Measurements from ENCODE around the gene ERC2.

ERC2 gene

DNA sequence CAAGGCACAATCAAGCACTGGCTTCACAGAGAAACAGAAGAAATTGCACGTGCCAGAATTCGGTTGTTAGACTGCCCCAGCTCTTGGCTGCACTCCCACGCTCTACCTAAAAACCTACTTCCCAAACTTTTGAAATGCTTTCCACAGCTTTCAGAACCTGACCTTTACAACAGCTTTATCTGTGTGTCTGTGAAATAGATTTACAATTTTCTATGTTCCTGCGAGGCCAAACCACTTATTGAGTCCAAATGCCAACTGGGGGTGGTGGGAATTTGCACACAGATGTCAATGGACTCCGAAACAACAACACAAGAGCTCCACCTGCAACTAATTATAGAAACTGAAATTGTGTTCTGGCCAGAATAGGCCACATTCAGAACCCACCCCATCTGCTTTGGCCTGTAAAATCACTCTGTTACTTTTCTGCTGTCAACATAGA lies 44.6 kb downstream of the ERC2 start:
- Histone ChIP-seq H3K9me2 (replicated peaks; ENCODE audit: low read depth, low read length) (no peaks in the 10 kb centered on the region), H3K36me3 (ENCODE audit: insufficient read depth, low read length) (no peaks in the 10 kb centered on the region), H3K27me3 (ENCODE audit: insufficient read depth, low read length, poor library complexity, severe bottlenecking) (no peaks in the 10 kb centered on the region), H3K4me3 (ENCODE audit: low read length, poor library complexity, severe bottlenecking) (no peak overlapping the region), H3K4me1 (ENCODE audit: insufficient read depth, low read length, poor library complexity, severe bottlenecking) (no peaks in the 10 kb centered on the region), H3K9ac (ENCODE audit: low read depth, low read length, poor library complexity, severe bottlenecking) (no peak overlapping the region), H3F3A (ENCODE audit: low read depth) (no peaks in the 10 kb centered on the region), H3K4me2 (ENCODE audit: low read depth, low read length, poor library complexity, severe bottlenecking) (no peak overlapping the region), H4K20me1 (ENCODE audit: insufficient read depth, low read length, poor library complexity, severe bottlenecking) (no peaks in the 10 kb centered on the region), H3K9me3 (ENCODE audit: insufficient read depth, low read depth, low read length) (no peaks in the 10 kb centered on the region), H2AFZ (ENCODE audit: low read length) (no peak overlapping the region), H3K79me2 (ENCODE audit: insufficient read depth, low read length) (no peaks in the 10 kb centered on the region)
- TF ChIP-seq EZH2phosphoT487 (IDR thresholded peaks at IDR 0.05; ENCODE audit: borderline replicate concordance): no peak

DNA sequence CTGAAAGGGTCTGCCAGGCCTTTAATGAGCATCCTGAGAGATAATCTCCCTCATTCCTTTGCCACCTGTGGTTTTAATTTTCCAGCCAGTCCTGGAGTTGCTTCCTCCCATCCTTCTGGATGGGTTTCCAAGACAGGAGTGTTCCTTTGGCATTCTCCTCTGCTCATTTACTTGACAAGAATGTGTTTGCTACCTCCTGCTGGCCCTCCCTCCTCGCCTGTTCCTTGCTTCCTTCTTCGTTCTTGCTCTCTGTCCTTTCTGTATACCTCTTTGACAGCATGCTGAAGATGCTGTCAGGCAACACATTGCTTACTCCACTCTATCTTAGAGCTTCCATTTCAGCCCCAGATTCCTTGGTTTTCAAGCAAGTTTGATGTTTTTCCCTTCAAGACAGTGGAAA lies 46.0 kb downstream of the ERC2 start:
- no peaks in the 10 kb centered on the region for H3K9me2 ChIP-seq (replicated peaks; ENCODE audit: low read depth, low read length)
- no peak overlapping the region for H3K4me2 ChIP-seq (ENCODE audit: low read depth, low read length, poor library complexity, severe bottlenecking)
- no peaks in the 10 kb centered on the region for H3K4me1 ChIP-seq (ENCODE audit: insufficient read depth, low read length, poor library complexity, severe bottlenecking)
- H4K20me1 ChIP-seq (ENCODE audit: insufficient read depth, low read length, poor library complexity, severe bottlenecking): no peaks in the 10 kb centered on the region
- TF ChIP-seq, protein P1, sequence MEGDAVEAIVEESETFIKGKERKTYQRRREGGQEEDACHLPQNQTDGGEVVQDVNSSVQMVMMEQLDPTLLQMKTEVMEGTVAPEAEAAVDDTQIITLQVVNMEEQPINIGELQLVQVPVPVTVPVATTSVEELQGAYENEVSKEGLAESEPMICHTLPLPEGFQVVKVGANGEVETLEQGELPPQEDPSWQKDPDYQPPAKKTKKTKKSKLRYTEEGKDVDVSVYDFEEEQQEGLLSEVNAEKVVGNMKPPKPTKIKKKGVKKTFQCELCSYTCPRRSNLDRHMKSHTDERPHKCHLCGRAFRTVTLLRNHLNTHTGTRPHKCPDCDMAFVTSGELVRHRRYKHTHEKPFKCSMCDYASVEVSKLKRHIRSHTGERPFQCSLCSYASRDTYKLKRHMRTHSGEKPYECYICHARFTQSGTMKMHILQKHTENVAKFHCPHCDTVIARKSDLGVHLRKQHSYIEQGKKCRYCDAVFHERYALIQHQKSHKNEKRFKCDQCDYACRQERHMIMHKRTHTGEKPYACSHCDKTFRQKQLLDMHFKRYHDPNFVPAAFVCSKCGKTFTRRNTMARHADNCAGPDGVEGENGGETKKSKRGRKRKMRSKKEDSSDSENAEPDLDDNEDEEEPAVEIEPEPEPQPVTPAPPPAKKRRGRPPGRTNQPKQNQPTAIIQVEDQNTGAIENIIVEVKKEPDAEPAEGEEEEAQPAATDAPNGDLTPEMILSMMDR (conservative IDR thresholded peaks at IDR 0.05; ENCODE audit: low read length): no peak
- TF ChIP-seq EZH2phosphoT487 (IDR thresholded peaks at IDR 0.05; ENCODE audit: borderline replicate concordance): no peak
- no peaks in the 10 kb centered on the region for H3K36me3 ChIP-seq (ENCODE audit: insufficient read depth, low read length)
- H3F3A ChIP-seq (ENCODE audit: low read depth): no peaks in the 10 kb centered on the region
- no peaks in the 10 kb centered on the region for H3K79me2 ChIP-seq (ENCODE audit: insufficient read depth, low read length)
- no peak overlapping the region for H3K9ac ChIP-seq (ENCODE audit: low read depth, low read length, poor library complexity, severe bottlenecking)
- no peak overlapping the region for H3K4me3 ChIP-seq (ENCODE audit: low read length, poor library complexity, severe bottlenecking)
- no peaks in the 10 kb centered on the region for H3K27me3 ChIP-seq (ENCODE audit: insufficient read depth, low read length, poor library complexity, severe bottlenecking)
- H2AFZ ChIP-seq (ENCODE audit: low read length): no peak overlapping the region
- no peaks in the 10 kb centered on the region for H3K9me3 ChIP-seq (ENCODE audit: insufficient read depth, low read depth, low read length)

DNA sequence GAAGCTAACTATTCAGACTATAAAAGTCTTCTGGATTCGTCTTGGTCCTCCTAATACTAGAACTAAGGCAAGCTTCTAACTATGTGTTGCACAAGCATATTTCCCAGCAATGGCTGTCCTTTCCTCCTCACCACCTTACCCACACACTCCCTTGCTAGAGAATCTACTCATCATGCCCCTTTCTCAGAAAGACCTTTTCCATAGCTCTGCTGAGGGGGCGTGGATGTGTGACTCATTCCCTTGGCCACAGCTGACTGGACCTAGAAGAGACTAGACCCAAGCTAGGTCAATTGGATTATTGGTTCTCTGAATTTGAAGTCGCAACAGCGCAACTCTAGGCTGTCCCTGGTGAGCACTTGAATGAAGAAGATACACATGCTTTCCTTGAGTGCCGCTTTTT lies 47.1 kb downstream of the ERC2 start:
- no peaks in the 10 kb centered on the region for H4K20me1 ChIP-seq (ENCODE audit: insufficient read depth, low read length, poor library complexity, severe bottlenecking)
- H3F3A ChIP-seq (ENCODE audit: low read depth): no peaks in the 10 kb centered on the region
- H3K4me2 ChIP-seq (ENCODE audit: low read depth, low read length, poor library complexity, severe bottlenecking): no peak overlapping the region
- no peaks in the 10 kb centered on the region for H3K36me3 ChIP-seq (ENCODE audit: insufficient read depth, low read length)
- no peak overlapping the region for H2AFZ ChIP-seq (ENCODE audit: low read length)
- no peaks in the 10 kb centered on the region for H3K9me2 ChIP-seq (replicated peaks; ENCODE audit: low read depth, low read length)
- no peaks in the 10 kb centered on the region for H3K4me1 ChIP-seq (ENCODE audit: insufficient read depth, low read length, poor library complexity, severe bottlenecking)
- no peak for TF ChIP-seq EZH2phosphoT487 (IDR thresholded peaks at IDR 0.05; ENCODE audit: borderline replicate concordance)
- TF ChIP-seq, protein P1 (conservative IDR thresholded peaks at IDR 0.05; ENCODE audit: low read length): no peak
- H3K9ac ChIP-seq (ENCODE audit: low read depth, low read length, poor library complexity, severe bottlenecking): no peak overlapping the region
- no peaks in the 10 kb centered on the region for H3K9me3 ChIP-seq (ENCODE audit: insufficient read depth, low read depth, low read length)
- no peaks in the 10 kb centered on the region for H3K79me2 ChIP-seq (ENCODE audit: insufficient read depth, low read length)
- no peak overlapping the region for H3K4me3 ChIP-seq (ENCODE audit: low read length, poor library complexity, severe bottlenecking)
- H3K27me3 ChIP-seq (ENCODE audit: insufficient read depth, low read length, poor library complexity, severe bottlenecking): no peaks in the 10 kb centered on the region

DNA sequence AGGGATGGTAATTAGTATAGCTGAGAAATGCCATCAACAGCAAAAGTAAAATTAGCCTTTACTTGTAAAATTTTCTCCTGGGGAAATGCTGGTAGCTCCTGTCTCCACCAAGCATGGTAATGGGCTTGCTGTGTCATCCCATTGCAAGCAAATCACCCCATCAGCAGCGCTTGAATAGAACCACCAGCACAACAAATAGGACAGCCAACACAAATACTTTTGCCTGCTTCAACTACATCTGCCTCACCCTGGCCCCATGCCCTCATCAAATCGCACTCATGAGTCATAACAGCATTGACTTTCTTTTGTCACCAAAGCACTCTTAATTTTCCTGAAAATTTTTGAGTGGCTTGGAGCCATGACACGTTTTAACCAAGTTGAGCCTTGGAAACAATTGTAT lies 52.6 kb downstream of the ERC2 start:
- Histone ChIP-seq H4K20me1 (ENCODE audit: insufficient read depth, low read length, poor library complexity, severe bottlenecking) (no peaks in the 10 kb centered on the region), H3K9ac (ENCODE audit: low read depth, low read length, poor library complexity, severe bottlenecking) (no peak overlapping the region), H3K9me3 (ENCODE audit: insufficient read depth, low read depth, low read length) (no peaks in the 10 kb centered on the region), H3K27me3 (ENCODE audit: insufficient read depth, low read length, poor library complexity, severe bottlenecking) (no peaks in the 10 kb centered on the region), H3K4me3 (ENCODE audit: low read length, poor library complexity, severe bottlenecking) (no peak overlapping the region), H3K9me2 (replicated peaks; ENCODE audit: low read depth, low read length) (no peaks in the 10 kb centered on the region), H3K4me1 (ENCODE audit: insufficient read depth, low read length, poor library complexity, severe bottlenecking) (no peaks in the 10 kb centered on the region), H3K36me3 (ENCODE audit: insufficient read depth, low read length) (no peaks in the 10 kb centered on the region), H3K79me2 (ENCODE audit: insufficient read depth, low read length) (no peaks in the 10 kb centered on the region), H2AFZ (ENCODE audit: low read length) (no peak overlapping the region), H3F3A (ENCODE audit: low read depth) (no peaks in the 10 kb centered on the region), H3K4me2 (ENCODE audit: low read depth, low read length, poor library complexity, severe bottlenecking) (no peak overlapping the region)
- no peak for TF ChIP-seq EZH2phosphoT487 (IDR thresholded peaks at IDR 0.05; ENCODE audit: borderline replicate concordance)
- TF ChIP-seq, protein P1 (conservative IDR thresholded peaks at IDR 0.05; ENCODE audit: low read length): no peak
